ENCODE measurements around the gene SDC1. TPM values are rescaled to one million over a fixed set of nuclear protein-coding genes. Genes with fewer than 3 reads are reported as not detected.

SDC1 gene
- polyA plus RNA-seq, 3 donors = not detected

DNA sequence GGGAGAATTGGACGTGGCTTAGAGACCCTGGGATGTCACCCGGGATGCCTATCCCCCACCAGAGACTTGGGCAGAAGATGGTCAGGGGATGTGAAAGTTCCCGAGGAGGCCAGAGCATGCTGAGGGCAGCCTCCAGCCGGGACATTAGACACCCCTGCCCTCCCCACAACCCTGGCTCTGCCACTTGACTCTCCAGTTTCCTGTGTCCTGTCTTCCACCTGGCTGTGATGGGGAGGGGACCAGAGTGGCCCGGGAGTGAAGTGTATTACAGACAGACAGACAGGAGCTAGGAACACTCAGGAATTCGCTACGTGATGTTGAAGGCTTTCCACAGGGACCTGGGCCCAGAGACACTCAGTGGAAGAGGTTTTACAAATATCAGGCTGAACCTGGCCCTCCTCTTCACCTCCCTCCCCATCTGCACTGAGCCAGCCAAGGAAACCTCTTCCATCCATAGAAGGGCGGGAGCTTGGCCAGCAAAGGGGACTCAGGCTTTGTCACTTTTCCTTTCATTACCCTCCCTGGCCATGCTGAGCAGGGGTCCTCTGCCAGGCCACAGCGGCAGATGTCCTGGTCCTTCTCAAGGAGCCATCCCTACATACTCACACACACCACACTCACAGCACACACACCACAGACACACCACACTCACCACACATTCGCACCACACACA is 60.7 kb downstream of the SDC1 start:
- H3K9me3 ChIP-seq (replicated peaks in 1 of 2; ENCODE audit: control insufficient read depth in 1 of 2, insufficient read depth in 1 of 2, low read length in 2 of 2) = no peaks in the 10 kb centered on the region
- DNase-seq = no peak
- H3K4me2 ChIP-seq (replicated peaks; ENCODE audit: extremely low read depth, low read length, poor library complexity, severe bottlenecking) = no peak overlapping the region
- H3K36me3 Mint-ChIP-seq = no peaks in the 10 kb centered on the region
- H3K4me1 ChIP-seq (ENCODE audit: control insufficient read depth in 1 of 2, insufficient read depth in 2 of 2, low read length in 2 of 2) = no peaks in the 10 kb centered on the region
- H2AFZ ChIP-seq (ENCODE audit: insufficient read depth, low read depth, low read length, poor library complexity, severe bottlenecking) = no peak overlapping the region
- H3K27me3 ChIP-seq (ENCODE audit: control insufficient read depth in 2 of 2, insufficient read depth in 2 of 2, low read length in 2 of 2) = no peaks in the 10 kb centered on the region
- no peaks in the 10 kb centered on the region for H3K79me2 ChIP-seq (ENCODE audit: insufficient read depth, low read length)
- H3K4me3 Mint-ChIP-seq = no peak overlapping the region
- peaks cover 0 to 5% (median 2%) of the 10 kb centered on the region in 3 donors for H3K27me3 Mint-ChIP-seq (ENCODE audit: low read depth in 3 of 3)
- peaks cover 0 to 2% (median 0%) of the 10 kb centered on the region in 7 donors for H3K9me3 Mint-ChIP-seq
- H3K4me1 Mint-ChIP-seq = no peaks in the 10 kb centered on the region
- H3K27ac ChIP-seq (ENCODE audit: low read depth in 1 of 2, low read length in 2 of 2) = no peak overlapping the region
- TF ChIP-seq CTCF (IDR thresholded peaks at IDR 0.05) = no peak
- WGBS (ENCODE audit: insufficient coverage) = 89% methylated on average over 6 of the region's 10 CpGs
- H3K4me3 ChIP-seq (replicated peaks in 1 of 3; ENCODE audit: low read depth in 2 of 3, low read length in 3 of 3) = no peak overlapping the region
- no peaks in the 10 kb centered on the region for H4K20me1 ChIP-seq (ENCODE audit: insufficient read depth, low read length)
- intact Hi-C loops (cut with micrococcal nuclease) = no loop called here
- peak overlapping the region in 2 of 7 donors; percentile 19 to 47 for H3K27ac Mint-ChIP-seq
- no peak overlapping the region for H3K9ac ChIP-seq (ENCODE audit: insufficient read depth, low read length, poor library complexity, severe bottlenecking)
- no peaks in the 10 kb centered on the region for H3K36me3 ChIP-seq (replicated peaks in 1 of 2; ENCODE audit: control insufficient read depth in 1 of 2, insufficient read depth in 2 of 2, low read length in 2 of 2)

DNA sequence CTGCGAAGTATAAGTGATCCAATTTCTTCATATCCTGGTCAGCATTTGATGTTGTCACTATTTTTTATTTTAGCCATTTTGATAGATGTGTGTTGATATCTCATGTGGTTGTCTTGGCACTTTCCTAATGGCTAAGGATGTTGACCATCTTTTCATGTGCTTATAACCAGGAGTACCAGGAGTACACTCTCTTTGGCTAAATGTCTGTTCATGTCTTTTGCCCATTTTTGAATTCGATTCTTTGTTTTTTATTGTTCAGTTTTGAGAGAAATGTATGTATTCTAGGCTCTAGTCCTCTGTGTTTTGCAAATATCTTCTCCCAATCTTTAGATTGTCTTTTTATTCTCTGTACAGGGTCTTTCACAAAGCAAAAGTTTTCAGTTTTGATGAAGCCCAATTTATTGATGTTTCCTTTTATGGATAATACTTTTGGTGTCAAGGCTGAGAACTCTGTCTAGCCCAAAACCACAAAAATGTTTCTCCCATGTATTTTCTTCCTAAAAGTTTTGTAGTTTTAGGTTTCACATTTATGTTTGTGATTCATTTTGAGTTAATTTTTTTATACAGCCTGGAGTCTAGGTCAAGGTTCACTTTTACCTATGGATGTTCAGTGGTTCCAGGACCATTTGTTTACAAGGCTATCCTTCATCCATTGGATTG is 65.4 kb downstream of the SDC1 start:
- Histone ChIP-seq H3K4me2 (replicated peaks; ENCODE audit: extremely low read depth, low read length, poor library complexity, severe bottlenecking) (no peak overlapping the region), H3K9me3 (replicated peaks in 1 of 2; ENCODE audit: control insufficient read depth in 1 of 2, insufficient read depth in 1 of 2, low read length in 2 of 2) (no peaks in the 10 kb centered on the region), H3K4me1 (ENCODE audit: control insufficient read depth in 1 of 2, insufficient read depth in 2 of 2, low read length in 2 of 2) (no peaks in the 10 kb centered on the region), H3K36me3 (replicated peaks in 1 of 2; ENCODE audit: control insufficient read depth in 1 of 2, insufficient read depth in 2 of 2, low read length in 2 of 2) (no peaks in the 10 kb centered on the region), H3K79me2 (ENCODE audit: insufficient read depth, low read length) (no peaks in the 10 kb centered on the region), H3K4me3 (replicated peaks in 1 of 3; ENCODE audit: low read depth in 2 of 3, low read length in 3 of 3) (no peak overlapping the region), H3K27me3 (ENCODE audit: control insufficient read depth in 2 of 2, insufficient read depth in 2 of 2, low read length in 2 of 2) (no peaks in the 10 kb centered on the region), H3K27ac (ENCODE audit: low read depth in 1 of 2, low read length in 2 of 2) (no peak overlapping the region), H4K20me1 (ENCODE audit: insufficient read depth, low read length) (no peaks in the 10 kb centered on the region), H3K9ac (ENCODE audit: insufficient read depth, low read length, poor library complexity, severe bottlenecking) (no peak overlapping the region), H2AFZ (ENCODE audit: insufficient read depth, low read depth, low read length, poor library complexity, severe bottlenecking) (no peak overlapping the region)
- Mint-ChIP-seq H3K4me3 (no peak overlapping the region), H3K36me3 (no peaks in the 10 kb centered on the region), H3K27ac (no peak overlapping the region), H3K4me1 (no peaks in the 10 kb centered on the region), H3K27me3 (ENCODE audit: low read depth in 3 of 3) (peaks cover 0 to 8% (median 2%) of the 10 kb centered on the region in 3 donors), H3K9me3 (peaks cover 0 to 2% (median 0%) of the 10 kb centered on the region in 7 donors)
- intact Hi-C loops (cut with micrococcal nuclease) = no loop called here
- DNase-seq = no peak
- no peak for TF ChIP-seq CTCF (IDR thresholded peaks at IDR 0.05)
- WGBS (ENCODE audit: insufficient coverage) = no CpG with 5 or more reads among the region's 2 CpGs

All from CD14-positive monocyte (primary cell).